GOT3 (cell line): Measurements from ENCODE around the gene COL4A6.

ENCODE experiments used
- DNase-seq: peaks from one replicate; lab custom pipeline; 2025; ENCODE audit warnings: mixed read lengths; lab: John Stamatoyannopoulos, UW

Gene COL4A6

GRCh38 chrX:108216919-108217571, 221.2 kb downstream of the COL4A6 start:
- no peak for DNase-seq

- no peak for DNase-seq
Measured at GRCh38 chrX:108216405-108216804, 221.8 kb downstream of the COL4A6 start.

- DNase-seq: no peak
Measured at GRCh38 chrX:108211301-108211700, 226.9 kb downstream of the COL4A6 start.

- DNase-seq: no peak
Measured at GRCh38 chrX:108209006-108209554, 229.1 kb downstream of the COL4A6 start.

GRCh38 chrX:108203540-108203939, 234.7 kb downstream of the COL4A6 start:
- no peak for DNase-seq

- DNase-seq: no peak
Measured at GRCh38 chrX:108199691-108200090, 238.5 kb downstream of the COL4A6 start.

- no peak for DNase-seq
Measured at GRCh38 chrX:108199041-108199440, 239.2 kb downstream of the COL4A6 start.

- no peak for DNase-seq
Measured at GRCh38 chrX:108198420-108198819, 239.8 kb downstream of the COL4A6 start.

GRCh38 chrX:108186811-108187210, 251.4 kb downstream of the COL4A6 start:
- DNase-seq: no peak

- DNase-seq: no peak
Measured at GRCh38 chrX:108178143-108178498, 260.1 kb downstream of the COL4A6 start.

- DNase-seq: no peak
Measured at GRCh38 chrX:108177351-108178142, 260.7 kb downstream of the COL4A6 start.

- DNase-seq: no peak
Measured at GRCh38 chrX:108173874-108174273, 264.3 kb downstream of the COL4A6 start.

GRCh38 chrX:108171671-108172070, 266.6 kb downstream of the COL4A6 start:
- DNase-seq: no peak

- no peak for DNase-seq
Measured at GRCh38 chrX:108169768-108170167, 268.5 kb downstream of the COL4A6 start.

- no peak for DNase-seq
Measured at GRCh38 chrX:108168961-108169740, 269.1 kb downstream of the COL4A6 start.

GRCh38 chrX:108167211-108167872, 270.9 kb downstream of the COL4A6 start:
- DNase-seq: no peak

- no peak for DNase-seq
Measured at GRCh38 chrX:108165383-108166111, 272.7 kb downstream of the COL4A6 start.

- DNase-seq: no peak
Measured at GRCh38 chrX:108163333-108164082, 274.7 kb downstream of the COL4A6 start.

- no peak for DNase-seq
Measured at GRCh38 chrX:108162265-108162664, 276.0 kb downstream of the COL4A6 start.

GRCh38 chrX:108160309-108160708, 277.9 kb downstream of the COL4A6 start:
- no peak for DNase-seq
